Inflammatory macrophage (primary cell): ENCODE measurements around the gene NR1H4.
"Not testable (repeated sequence)": the region's sequence is repeated elsewhere in the genome, so short reads cannot be mapped to it uniquely, and the experiment has no call there.

Source experiments
- DNase-seq, 2 donors: peaks; one replicate each; pipeline ENCODE4 v3.0.0-alpha.2; 2020 to 2022

The NR1H4 gene

GRCh38 chr12:100518376-100518775, 44.7 kb downstream of the NR1H4 start:
- no peak for DNase-seq

- DNase-seq = no peak
Observed at GRCh38 chr12:100520048-100520769, 46.5 kb downstream of the NR1H4 start.

- no peak for DNase-seq
Observed at GRCh38 chr12:100521958-100522357, 48.3 kb downstream of the NR1H4 start.

GRCh38 chr12:100528034-100528433, 54.4 kb downstream of the NR1H4 start:
- DNase-seq = no peak

GRCh38 chr12:100528471-100529127, 54.9 kb downstream of the NR1H4 start:
- DNase-seq = no peak

GRCh38 chr12:100529756-100530350, 56.2 kb downstream of the NR1H4 start:
- no peak for DNase-seq

GRCh38 chr12:100533376-100533775, 59.7 kb downstream of the NR1H4 start:
- DNase-seq = no peak

- no peak for DNase-seq
Observed at GRCh38 chr12:100534625-100535227, 61.1 kb downstream of the NR1H4 start.

- peak; percentile 6 to 17 for DNase-seq
Observed at GRCh38 chr12:100539202-100539601, 65.5 kb downstream of the NR1H4 start.

GRCh38 chr12:100544165-100544564, 70.5 kb downstream of the NR1H4 start:
- DNase-seq = no peak

GRCh38 chr12:100545092-100545491, 71.4 kb downstream of the NR1H4 start:
- DNase-seq = no peak

GRCh38 chr12:100553936-100554335, 80.3 kb downstream of the NR1H4 start:
- DNase-seq = no peak

GRCh38 chr12:100554608-100555077, 81.0 kb downstream of the NR1H4 start:
- peak; percentile 73 to 80 for DNase-seq

GRCh38 chr12:100555722-100556121, 82.1 kb downstream of the NR1H4 start:
- DNase-seq = peak in 1 of 2 donors; percentile 42

GRCh38 chr12:100557357-100557756, 83.7 kb downstream of the NR1H4 start:
- DNase-seq = no peak

- DNase-seq = not testable (repeated sequence)
Observed at GRCh38 chr12:100559261-100559660, 85.6 kb downstream of the NR1H4 start.

GRCh38 chr12:100564090-100564489, 90.4 kb downstream of the NR1H4 start:
- DNase-seq = no peak

GRCh38 chr12:100564905-100565467, 91.3 kb downstream of the NR1H4 start:
- no peak for DNase-seq

GRCh38 chr12:100565987-100566545, 92.4 kb downstream of the NR1H4 start:
- peak in 1 of 2 donors; percentile 8 for DNase-seq

GRCh38 chr12:100566887-100567637, 93.4 kb downstream of the NR1H4 start:
- DNase-seq = peak; percentile 93 to 96

- DNase-seq = peak in 1 of 2 donors; percentile 29
Observed at GRCh38 chr12:100567945-100568344, 94.3 kb downstream of the NR1H4 start.

- no peak for DNase-seq
Observed at GRCh38 chr12:100572184-100572583, 98.5 kb downstream of the NR1H4 start.
